ENCODE data around the gene MBP. TPM values are rescaled to one million over a fixed set of nuclear protein-coding genes. Genes with fewer than 3 reads are reported as not detected.

The MBP gene
- total and polyA plus RNA-seq, 10 of the 15 experiments (the other 5 are each of a cell fraction or from before 2014, with no cell fraction given): 12.2 to 67.8 (median 42.1) TPM

- TF ChIP-seq TCF7 (IDR thresholded peaks at IDR 0.05; ENCODE audit: borderline replicate concordance) (no peak), MEF2B (IDR thresholded peaks at IDR 0.05; ENCODE audit: partially characterized antibody, poor library complexity, severe bottlenecking) (peak; percentile 36), USF2 (IDR thresholded peaks at IDR 0.05; ENCODE audit: borderline replicate concordance, low read depth, low read length) (no peak), NR2C1 (IDR thresholded peaks at IDR 0.05) (no peak), RAD51 (IDR thresholded peaks at IDR 0.05) (no peak), SMC3 (IDR thresholded peaks at IDR 0.05; ENCODE audit: borderline replicate concordance, low read length) (no peak), CEBPB (IDR thresholded peaks at IDR 0.05; ENCODE audit: borderline replicate concordance in 1 of 2, low read depth in 2 of 2, low read length in 2 of 2) (no peak), NFYB (IDR thresholded peaks at IDR 0.05; ENCODE audit: insufficient read depth, low read depth, low read length) (no peak), SREBF2 (IDR thresholded peaks at IDR 0.05; ENCODE audit: low read length) (no peak), MTA2 (IDR thresholded peaks at IDR 0.05; ENCODE audit: low read depth) (peak; percentile 61; the same call in 1 of the 2 replicates), ZSCAN29 (IDR thresholded peaks at IDR 0.05) (no peak), EZH2 (IDR thresholded peaks at IDR 0.05; ENCODE audit: borderline replicate concordance, control insufficient read depth, low read depth, low read length) (no peak), ZNF687 (IDR thresholded peaks at IDR 0.05) (no peak), MAX (IDR thresholded peaks at IDR 0.05; ENCODE audit: low read depth, low read length) (no peak), HDGF (IDR thresholded peaks at IDR 0.05) (0 out of 2 replicates have a peak, but pooled peaks have one; percentile 34), MTA3 (IDR thresholded peaks at IDR 0.05; ENCODE audit: borderline replicate concordance, low read length) (no peak), HSF1 (IDR thresholded peaks at IDR 0.05; ENCODE audit: low read depth, low read length) (no peak), TBL1XR1 (IDR thresholded peaks at IDR 0.05; ENCODE audit: low read depth, low read length) (no peak), CREM (IDR thresholded peaks at IDR 0.05; ENCODE audit: low read depth) (no peak), ETV6 (conservative IDR thresholded peaks at IDR 0.05 in 1 of 2, IDR thresholded peaks at IDR 0.05 in 1 of 2; ENCODE audit: borderline replicate concordance in 1 of 2, low read depth in 1 of 2) (no peak), NFIC (IDR thresholded peaks at IDR 0.05; ENCODE audit: low read depth, low read length) (no peak), POLR2AphosphoS2 (IDR thresholded peaks at IDR 0.05; ENCODE audit: low read depth, low read length) (no peak)
- TF ChIP-seq, protein P1, sequence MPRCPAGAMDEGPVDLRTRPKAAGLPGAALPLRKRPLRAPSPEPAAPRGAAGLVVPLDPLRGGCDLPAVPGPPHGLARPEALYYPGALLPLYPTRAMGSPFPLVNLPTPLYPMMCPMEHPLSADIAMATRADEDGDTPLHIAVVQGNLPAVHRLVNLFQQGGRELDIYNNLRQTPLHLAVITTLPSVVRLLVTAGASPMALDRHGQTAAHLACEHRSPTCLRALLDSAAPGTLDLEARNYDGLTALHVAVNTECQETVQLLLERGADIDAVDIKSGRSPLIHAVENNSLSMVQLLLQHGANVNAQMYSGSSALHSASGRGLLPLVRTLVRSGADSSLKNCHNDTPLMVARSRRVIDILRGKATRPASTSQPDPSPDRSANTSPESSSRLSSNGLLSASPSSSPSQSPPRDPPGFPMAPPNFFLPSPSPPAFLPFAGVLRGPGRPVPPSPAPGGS (IDR thresholded peaks at IDR 0.05; ENCODE audit: borderline replicate concordance, insufficient read depth, low read depth, low read length, poor library complexity, severe bottlenecking): no peak
These were observed 1.4 kb downstream of the MBP start (continued) for GRCh38 chr18:77131100-77131651.

All from GM12878 (cell line).